SK-N-SH (cell line): ENCODE measurements around the gene RIMS4. TPM values are rescaled to one million over a fixed set of nuclear protein-coding genes. Genes with fewer than 3 reads are reported as not detected.

Source experiments
- CTCF ChIA-PET: fragments of 300-600, 350-600 bp; formaldehyde crosslinking; extraction: SDS; loops from one replicate; lab custom pipeline; 2021; lab: Yijun Ruan, JAX
- POLR2A ChIA-PET: fragments of 350-600 bp; sonication (Branson Sonifier 250); formaldehyde crosslinking; extraction: SDS; loops from one replicate; lab custom pipeline; 2020; ENCODE audit warnings: antibody characterized with exemption, inconsistent platforms; lab: Yijun Ruan, JAX
- DNase-seq: peaks from one replicate; pipeline ENCODE4 v3.0.0; 2012
- H2AFZ ChIP-seq: fragments of 200-600 bp; sonication (generic); 2 replicates; pipeline ENCODE4 v1.8.1; 2016; ENCODE audit warnings: antibody characterized with exemption, mild to moderate bottlenecking, low read depth
- H3F3A ChIP-seq: fragments of 200-600 bp; sonication (generic); replicated peaks from 2 replicates; pipeline ENCODE3; 2016; ENCODE audit warnings: antibody characterized with exemption, mild to moderate bottlenecking; ENCODE audit not compliant: insufficient read depth
- H3K27ac ChIP-seq, 2 experiments: fragments of 200-500 bp in 1 of 2; fragments of 200-600 bp in 1 of 2; sonication (Bioruptor generic) in 1 of 2; sonication (generic), shearing (Covaris generic) in 1 of 2; 2 replicates each; pipeline versions ENCODE4 v1.5.1 to v1.6.1; 2014 to 2016; ENCODE audit warnings: low read depth in 2 of 2, inconsistent platforms in 1 of 2, low read length in 1 of 2, mild to moderate bottlenecking in 1 of 2, mixed read lengths in 1 of 2
- H3K27me3 ChIP-seq: fragments of 200-600 bp; sonication (generic), shearing (Covaris generic); 2 replicates; pipeline ENCODE4 v1.6.1; 2016; ENCODE audit warnings: mixed run types; ENCODE audit not compliant: insufficient read depth
- H3K36me3 ChIP-seq, 2 experiments: fragments of 200-500 bp in 1 of 2; fragments of 200-600 bp in 1 of 2; sonication (Bioruptor generic) in 1 of 2; sonication (generic) in 1 of 2; replicated peaks in 1 of 2; 2 replicates each; pipeline versions ENCODE3 to v1.5.1; 2014 to 2016; ENCODE audit warnings: low read length in 1 of 2, mild to moderate bottlenecking in 1 of 2; ENCODE audit not compliant: insufficient read depth in 2 of 2, control insufficient read depth in 1 of 2
- H3K4me1 ChIP-seq, 2 experiments: fragments of 200-500 bp in 1 of 2; fragments of 200-600 bp in 1 of 2; sonication (Bioruptor generic) in 1 of 2; sonication (generic), shearing (Covaris generic) in 1 of 2; 2 replicates each; pipeline versions ENCODE4 v1.5.1 to v1.6.1; 2014 to 2016; ENCODE audit warnings: low read depth in 1 of 2, low read length in 1 of 2, mixed run types in 1 of 2; ENCODE audit not compliant: insufficient read depth in 2 of 2, control insufficient read depth in 1 of 2
- H3K4me2 ChIP-seq: fragments of 200-600 bp; sonication (generic), shearing (Covaris generic); 2 replicates; pipeline ENCODE4 v1.6.1; 2017; ENCODE audit warnings: mixed run types
- H3K4me3 ChIP-seq, 2 experiments: fragments of 200-500 bp in 1 of 2; fragments of 200-600 bp in 1 of 2; sonication (Bioruptor generic) in 1 of 2; sonication (generic), shearing (Covaris generic) in 1 of 2; 2 replicates each; pipeline versions ENCODE4 v1.5.1 to v1.8.1; 2014 to 2016; ENCODE audit warnings: low read depth in 2 of 2, inconsistent platforms in 1 of 2, low read length in 1 of 2, mild to moderate bottlenecking in 1 of 2, mixed read lengths in 1 of 2, moderate library complexity in 1 of 2
- H3K79me2 ChIP-seq: fragments of 200-600 bp; sonication (generic); 2 replicates; pipeline ENCODE4 v1.8.1; 2017; ENCODE audit warnings: mild to moderate bottlenecking; ENCODE audit not compliant: insufficient read depth
- H3K9ac ChIP-seq: fragments of 200-600 bp; sonication (generic); 2 replicates; pipeline ENCODE4 v1.6.1; 2017; ENCODE audit warnings: mixed run types
- H3K9me2 ChIP-seq: fragments of 200-600 bp; sonication (generic); 2 replicates; pipeline ENCODE4 v1.6.1; 2017; ENCODE audit warnings: mixed run types
- H3K9me3 ChIP-seq: fragments of 200-600 bp; sonication (generic); 2 replicates; pipeline ENCODE4 v1.6.1; 2017; ENCODE audit warnings: mixed run types, mild to moderate bottlenecking, moderate library complexity
- H4K20me1 ChIP-seq: fragments of 200-600 bp; sonication (generic); 2 replicates; pipeline ENCODE4 v1.6.1; 2017; ENCODE audit warnings: mild to moderate bottlenecking, mixed run types; ENCODE audit not compliant: insufficient read depth
- CHD2 ChIP-seq: fragments of 150-350 bp; IDR thresholded peaks from 2 replicates; pipeline ENCODE4 v1.6.1; 2018; ENCODE audit warnings: low read length; ENCODE audit not compliant: partially characterized antibody
- ELF1 ChIP-seq: IDR thresholded peaks from 2 replicates; pipeline ENCODE4 v1.4.0; 2012
- EZH2phosphoT487 ChIP-seq: fragments of 200-600 bp; sonication (generic); IDR thresholded peaks from 2 replicates; pipeline ENCODE4 v1.6.1; 2017; ENCODE audit warnings: low read depth, mixed run types, mild to moderate bottlenecking, antibody characterized with exemption, moderate library complexity, borderline replicate concordance
- FOXJ3 ChIP-seq: sonication (generic); formaldehyde crosslinking; IDR thresholded peaks from 2 replicates; pipeline ENCODE4 v1.5.1; 2020; ENCODE audit warnings: mild to moderate bottlenecking, missing genetic modification reagents
- FOXM1 ChIP-seq: IDR thresholded peaks from 2 replicates; pipeline ENCODE4 v1.4.0; 2012; ENCODE audit warnings: low read depth, mild to moderate bottlenecking
- GABPA ChIP-seq: IDR thresholded peaks from 2 replicates; pipeline ENCODE4 v1.4.0; 2012; ENCODE audit warnings: low read depth, mild to moderate bottlenecking
- JUND ChIP-seq: IDR thresholded peaks from 2 replicates; pipeline ENCODE4 v1.4.0; 2012
- MXI1 ChIP-seq: IDR thresholded peaks from 2 replicates; pipeline ENCODE4 v1.6.1; 2012; ENCODE audit warnings: mild to moderate bottlenecking, low read depth, low read length, improper control_type of control experiment
- POLR2AphosphoS5 ChIP-seq: IDR thresholded peaks from 2 replicates; pipeline ENCODE4 v1.6.1; 2012; ENCODE audit warnings: low read depth, low read length
- RAD21 ChIP-seq: IDR thresholded peaks from 2 replicates; pipeline ENCODE4 v1.6.1; 2012; ENCODE audit warnings: mild to moderate bottlenecking, low read length
- RCOR1 ChIP-seq: fragments of 150-350 bp; IDR thresholded peaks from 2 replicates; pipeline ENCODE4 v1.6.1; 2017; ENCODE audit warnings: antibody characterized with exemption, low read length
- SMC3 ChIP-seq: IDR thresholded peaks from 2 replicates; pipeline ENCODE4 v1.6.1; 2012; ENCODE audit warnings: low read depth, low read length, improper control_type of control experiment
- TEAD4 ChIP-seq: IDR thresholded peaks from 2 replicates; pipeline ENCODE4 v1.4.0; 2012; ENCODE audit warnings: mild to moderate bottlenecking, borderline replicate concordance; ENCODE audit not compliant: insufficient read depth
- USF1 ChIP-seq: IDR thresholded peaks from 2 replicates; pipeline ENCODE4 v1.4.0; 2012; ENCODE audit warnings: low read depth, borderline replicate concordance
- YY1 ChIP-seq: IDR thresholded peaks from 2 replicates; pipeline ENCODE4 v1.4.0; 2012; ENCODE audit warnings: low read depth, mild to moderate bottlenecking
- WGBS: methylation state at CpG from one replicate; pipeline ENCODE4 v1.1.6; 2017; ENCODE audit warnings: low lambda C conversion rate; 5-methylcytosine and 5-hydroxymethylcytosine counted together
- polyA plus RNA-seq, 3 experiments: library from polyadenylated mRNA; depleted of rRNA; stranded (reverse); fragments of >200 nt; gene quantifications; 2 replicates each; pipeline ENCODE4 v1.2.3, GENCODE V29; 2012
- TF ChIP-seq, protein P1 (sequence below): IDR thresholded peaks from 2 replicates; pipeline ENCODE4; 2012

Gene RIMS4
- polyA plus RNA-seq, 1 of the 3 experiments (the other 2 are of a cell fraction) = 0.13 TPM

DNA sequence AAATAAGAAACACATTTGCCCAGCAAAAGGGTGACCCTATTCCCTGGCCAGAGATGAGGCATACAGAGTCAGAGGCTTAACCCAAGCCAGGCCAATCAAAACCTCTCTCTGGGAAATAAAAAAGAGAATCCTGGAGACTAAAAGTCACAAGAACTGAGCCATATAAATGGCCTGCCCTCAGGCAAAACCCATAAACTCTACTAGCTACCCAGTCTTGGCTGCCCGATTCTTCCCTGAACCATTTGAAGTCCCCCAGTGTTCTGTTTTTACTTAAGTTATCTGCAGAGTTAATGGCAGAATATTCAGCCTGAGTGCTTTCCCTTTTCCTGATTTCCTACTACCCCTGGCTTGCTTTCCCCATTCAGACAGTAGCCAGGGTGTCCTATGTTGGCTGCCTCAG lies 50.8 kb downstream of the RIMS4 start:
- Histone ChIP-seq H3K4me2 (no peak overlapping the region), H3K9ac (no peak overlapping the region), H3K27me3 (peaks cover 11% of the 10 kb centered on the region; the same call in 1 of the 2 replicates), H3K4me3 (no peak overlapping the region), H3K36me3 (no peaks in the 10 kb centered on the region), H3K4me1 (peaks cover 0 to 61% of the 10 kb centered on the region in 2 experiments; a peak in 2 of 4 replicates), H3F3A (no peaks in the 10 kb centered on the region), H2AFZ (no peak overlapping the region), H3K27ac (peak overlapping the region in 1 of 2 experiments; percentile 99; a peak in 2 of 4 replicates), H3K9me3 (no peaks in the 10 kb centered on the region), H3K79me2 (no peaks in the 10 kb centered on the region), H4K20me1 (no peaks in the 10 kb centered on the region), H3K9me2 (no peaks in the 10 kb centered on the region)
- 53% methylated on average over 1 of the region's 1 CpG for WGBS
- POLR2A ChIA-PET = no interaction called here
- peak; percentile 12 for TF ChIP-seq CHD2
- 0 out of 2 replicates have a peak, but pooled peaks have one; percentile 43 for TF ChIP-seq FOXJ3 (CRISPR knock-in tag)
- no peak for TF ChIP-seq SMC3
- TF ChIP-seq EZH2phosphoT487 = no peak
- CTCF ChIA-PET = interaction anchor here (1.2 to 12.2 kb wide), 2 partner anchors 12 to 26 kb away, joined by 5 to 110 read pairs; partner anchors contain the start of gene KCNK15
- peak; percentile 58 for DNase-seq

- Histone ChIP-seq H3K27ac (peak overlapping the region in 1 of 2 experiments; percentile 99; a peak in 2 of 4 replicates), H3K27me3 (peaks cover 11% of the 10 kb centered on the region; the same call in 1 of the 2 replicates), H2AFZ (no peak overlapping the region), H4K20me1 (no peaks in the 10 kb centered on the region), H3K79me2 (no peaks in the 10 kb centered on the region), H3F3A (no peaks in the 10 kb centered on the region), H3K4me3 (no peak overlapping the region), H3K36me3 (no peaks in the 10 kb centered on the region), H3K4me2 (no peak overlapping the region), H3K9me2 (no peaks in the 10 kb centered on the region), H3K9ac (no peak overlapping the region), H3K4me1 (peaks cover 0 to 55% of the 10 kb centered on the region in 2 experiments; a peak in 2 of 4 replicates), H3K9me3 (no peaks in the 10 kb centered on the region)
- POLR2A ChIA-PET = no interaction called here
- WGBS = 61% methylated on average over 7 of the region's 10 CpGs
- DNase-seq = no peak
- TF ChIP-seq, protein P1, sequence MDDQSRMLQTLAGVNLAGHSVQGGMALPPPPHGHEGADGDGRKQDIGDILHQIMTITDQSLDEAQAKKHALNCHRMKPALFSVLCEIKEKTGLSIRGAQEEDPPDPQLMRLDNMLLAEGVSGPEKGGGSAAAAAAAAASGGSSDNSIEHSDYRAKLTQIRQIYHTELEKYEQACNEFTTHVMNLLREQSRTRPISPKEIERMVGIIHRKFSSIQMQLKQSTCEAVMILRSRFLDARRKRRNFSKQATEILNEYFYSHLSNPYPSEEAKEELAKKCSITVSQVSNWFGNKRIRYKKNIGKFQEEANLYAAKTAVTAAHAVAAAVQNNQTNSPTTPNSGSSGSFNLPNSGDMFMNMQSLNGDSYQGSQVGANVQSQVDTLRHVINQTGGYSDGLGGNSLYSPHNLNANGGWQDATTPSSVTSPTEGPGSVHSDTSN = no peak
- TF ChIP-seq POLR2AphosphoS5 (no peak), FOXM1 (no peak), RCOR1 (no peak), SMC3 (no peak), MXI1 (no peak), USF1 (no peak), YY1 (no peak), ELF1 (no peak), TEAD4 (no peak), GABPA (no peak), JUND (no peak), RAD21 (no peak)
- CTCF ChIA-PET = interaction anchor here (0.9 to 12.2 kb wide), 5 partner anchors 8 to 27 kb away, joined by 3 to 110 read pairs (median 4); partner anchors contain the start of gene KCNK15
These were observed 51.9 kb downstream of the RIMS4 start for GRCh38 chr20:44758247-44759101.
